Esophagus squamous epithelium (tissue), 4 donors: ENCODE results near the gene TMTC2.

Source experiments
- POLR2A ChIP-seq, 4 donors: fragments of 450-650 bp; IDR thresholded peaks; one replicate each; pipeline ENCODE4 v1.6.1; 2017; ENCODE audit warnings: antibody characterized with exemption in 4 of 4, mild to moderate bottlenecking in 4 of 4, moderate library complexity in 3 of 4
- TF ChIP-seq, protein P1 (sequence below), 6 experiments: fragments of 450-650 bp in 4 of 6; fragments of 200-600 bp in 2 of 6; sonication (generic) in 2 of 6; IDR thresholded peaks; one replicate each; pipeline ENCODE4 v1.5.1; 2016 to 2019; ENCODE audit warnings: antibody characterized with exemption in 6 of 6, mild to moderate bottlenecking in 4 of 6, moderate library complexity in 4 of 6

- TF ChIP-seq, protein P1, sequence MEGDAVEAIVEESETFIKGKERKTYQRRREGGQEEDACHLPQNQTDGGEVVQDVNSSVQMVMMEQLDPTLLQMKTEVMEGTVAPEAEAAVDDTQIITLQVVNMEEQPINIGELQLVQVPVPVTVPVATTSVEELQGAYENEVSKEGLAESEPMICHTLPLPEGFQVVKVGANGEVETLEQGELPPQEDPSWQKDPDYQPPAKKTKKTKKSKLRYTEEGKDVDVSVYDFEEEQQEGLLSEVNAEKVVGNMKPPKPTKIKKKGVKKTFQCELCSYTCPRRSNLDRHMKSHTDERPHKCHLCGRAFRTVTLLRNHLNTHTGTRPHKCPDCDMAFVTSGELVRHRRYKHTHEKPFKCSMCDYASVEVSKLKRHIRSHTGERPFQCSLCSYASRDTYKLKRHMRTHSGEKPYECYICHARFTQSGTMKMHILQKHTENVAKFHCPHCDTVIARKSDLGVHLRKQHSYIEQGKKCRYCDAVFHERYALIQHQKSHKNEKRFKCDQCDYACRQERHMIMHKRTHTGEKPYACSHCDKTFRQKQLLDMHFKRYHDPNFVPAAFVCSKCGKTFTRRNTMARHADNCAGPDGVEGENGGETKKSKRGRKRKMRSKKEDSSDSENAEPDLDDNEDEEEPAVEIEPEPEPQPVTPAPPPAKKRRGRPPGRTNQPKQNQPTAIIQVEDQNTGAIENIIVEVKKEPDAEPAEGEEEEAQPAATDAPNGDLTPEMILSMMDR (IDR thresholded peaks at IDR 0.05), result no peak
- TF ChIP-seq POLR2A (IDR thresholded peaks at IDR 0.05), result no peak
Measured at GRCh38 chr12:83161456-83161855, 474.8 kb downstream of the TMTC2 start.
